ENCODE results near the gene GPR3. TPM values are rescaled to one million over a fixed set of nuclear protein-coding genes. Genes with fewer than 3 reads are reported as not detected.

GPR3 gene
- total and polyA plus RNA-seq, 2 of the 8 experiments (the other 6 are each of a cell fraction or from before 2014, with no cell fraction given): 9.9 to 26.5 TPM

DNA sequence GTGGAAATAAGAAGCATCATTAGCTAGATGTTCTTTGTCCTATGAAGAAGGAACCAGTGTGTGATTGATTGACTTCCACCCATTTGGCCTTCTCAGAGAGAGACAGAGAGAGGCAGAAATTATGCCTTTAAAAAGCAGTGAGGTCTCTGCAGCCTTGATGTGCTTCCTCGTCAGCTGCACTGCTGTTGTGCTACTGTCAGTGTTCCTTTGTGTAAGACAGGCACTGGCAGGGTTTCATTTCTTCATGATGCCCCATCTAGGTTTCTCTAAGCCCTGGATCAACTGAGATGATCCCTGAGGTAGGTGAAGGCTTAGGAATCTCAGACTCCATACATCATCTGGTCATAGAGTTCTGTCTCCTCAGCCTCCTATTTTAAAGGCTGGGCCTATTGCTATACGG, 34.9 kb downstream of the GPR3 start:
- H2AFZ ChIP-seq (ENCODE audit: low read length): no peak overlapping the region
- peaks cover 0 to 13% (median 3%) of the 10 kb centered on the region in 4 experiments; a peak in 2 of 8 replicates for H3K36me3 ChIP-seq (ENCODE audit: control insufficient read depth in 2 of 4, insufficient read depth in 4 of 4, low read length in 3 of 4)
- H4K20me1 ChIP-seq (replicated peaks in 1 of 2; ENCODE audit: control insufficient read depth in 1 of 2, insufficient read depth in 2 of 2, low read length in 2 of 2): peaks cover 0 to 6% of the 10 kb centered on the region in 2 experiments
- no peak overlapping the region for H2BK120ac ChIP-seq (replicated peaks; ENCODE audit: low read depth, low read length)
- ChIA-PET POLR2A (ENCODE audit: partially characterized antibody) (interaction anchor here (1.2 to 2.0 kb wide), 5 partner anchors 9 to 143 kb away, joined by 3 to 5 read pairs (median 5); no protein-coding TSS in a partner anchor), CTCF (ENCODE audit: partially characterized antibody) (interaction anchor here (0.9 to 37.8 kb wide), 11 partner anchors 12 to 180 kb away, joined by 3 to 863 read pairs (median 4); no protein-coding TSS in a partner anchor)
- no peak overlapping the region for H3K4ac ChIP-seq (replicated peaks; ENCODE audit: insufficient read length, low read depth, low read length)
- DNase-seq (ENCODE audit: low read depth in 1 of 2, low spot score in 2 of 2) (no peak), FAIRE-seq (no peak)
- no peak overlapping the region for H4K8ac ChIP-seq (ENCODE audit: extremely low read depth, insufficient read depth, low read length)
- H3K9ac ChIP-seq (replicated peaks in 1 of 4; ENCODE audit: extremely low read depth in 1 of 4, low read depth in 3 of 4, low read length in 3 of 4): no peak overlapping the region
- H3K18ac ChIP-seq (ENCODE audit: extremely low read depth, low read length): no peak overlapping the region
- no peak overlapping the region for H3K4me3 ChIP-seq (ENCODE audit: extremely low read depth in 1 of 4, insufficient read depth in 2 of 4, low read depth in 3 of 4, low read length in 4 of 4)
- H2BK20ac ChIP-seq (ENCODE audit: low read length): no peak overlapping the region
- no peak overlapping the region for H3K4me2 ChIP-seq (ENCODE audit: insufficient read depth in 1 of 2, low read depth in 2 of 2, low read length in 2 of 2)
- no peaks in the 10 kb centered on the region for H3K9me3 ChIP-seq (ENCODE audit: insufficient read depth in 2 of 2, low read depth in 1 of 2, low read length in 1 of 2)
- no peak overlapping the region for H4K5ac ChIP-seq (ENCODE audit: insufficient read length, low read depth, low read length)
- no peak overlapping the region for H3K14ac ChIP-seq (ENCODE audit: insufficient read length)
- peaks cover 0 to 25% of the 10 kb centered on the region in 2 experiments; a peak in 2 of 4 replicates for H3K79me2 ChIP-seq (ENCODE audit: control insufficient read depth in 1 of 2, insufficient read depth in 2 of 2, low read length in 2 of 2)
- no peak overlapping the region for H3K23ac ChIP-seq (ENCODE audit: insufficient read length)
- no peak overlapping the region for H3K56ac ChIP-seq (replicated peaks; ENCODE audit: insufficient read length, low read depth, low read length)
- no peak overlapping the region for H3K27ac ChIP-seq (ENCODE audit: low read depth, low read length)
- H3K4me1 ChIP-seq (replicated peaks in 1 of 4; ENCODE audit: control insufficient read depth in 3 of 4, insufficient read depth in 4 of 4, low read length in 3 of 4): peaks cover 17 to 30% (median 22%) of the 10 kb centered on the region in 4 experiments
- H2BK12ac ChIP-seq (ENCODE audit: low read depth, low read length): no peak overlapping the region
- peaks cover 10% of the 10 kb centered on the region; the same call in 1 of the 2 replicates for H3K79me1 ChIP-seq (ENCODE audit: low read depth, low read length)
- H4K91ac ChIP-seq (replicated peaks; ENCODE audit: insufficient read length, low read length): no peak overlapping the region
- no peaks in the 10 kb centered on the region for H3K27me3 ChIP-seq (replicated peaks in 1 of 4; ENCODE audit: control insufficient read depth in 3 of 4, extremely low read depth in 1 of 4, insufficient read depth in 3 of 4, low read length in 3 of 4)
- H3K23me2 ChIP-seq (ENCODE audit: low read depth, low read length): no peaks in the 10 kb centered on the region
- H2AK5ac ChIP-seq (ENCODE audit: low read depth, low read length): no peak overlapping the region
- H2BK5ac ChIP-seq (ENCODE audit: low read depth, low read length): no peak overlapping the region
- no peak overlapping the region for H2BK15ac ChIP-seq (ENCODE audit: low read length)
- WGBS, 2 experiments (ENCODE audit: extremely low coverage in 1 of 2, insufficient coverage in 1 of 2, insufficient read length in 1 of 2, insufficient replicate concordance in 2 of 2, low coverage in 1 of 2, low lambda C conversion rate in 2 of 2, missing lambda C conversion rate in 1 of 2): 83% methylated on average over 2 of the region's 2 CpGs; no CpG with 5 or more reads in 1 of the 2 experiments
- TF ChIP-seq RFX5 (IDR thresholded peaks at IDR 0.05; ENCODE audit: borderline replicate concordance, low read depth, low read length): no peak
- TF ChIP-seq CEBPB (IDR thresholded peaks at IDR 0.05; ENCODE audit: low read depth, low read length): no peak
- TF ChIP-seq GABPA (IDR thresholded peaks at IDR 0.05; ENCODE audit: borderline replicate concordance, insufficient read depth, low read length): no peak
- TF ChIP-seq, protein P1, sequence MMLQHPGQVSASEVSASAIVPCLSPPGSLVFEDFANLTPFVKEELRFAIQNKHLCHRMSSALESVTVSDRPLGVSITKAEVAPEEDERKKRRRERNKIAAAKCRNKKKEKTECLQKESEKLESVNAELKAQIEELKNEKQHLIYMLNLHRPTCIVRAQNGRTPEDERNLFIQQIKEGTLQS (IDR thresholded peaks at IDR 0.05; ENCODE audit: insufficient read depth, low read depth, low read length): no peak
- TF ChIP-seq BACH1 (IDR thresholded peaks at IDR 0.05; ENCODE audit: low read length): no peak
- TF ChIP-seq CHD2 (IDR thresholded peaks at IDR 0.05; ENCODE audit: low read length): no peak
- TF ChIP-seq CREB1 (IDR thresholded peaks at IDR 0.05): no peak
- no peak for TF ChIP-seq TBP (IDR thresholded peaks at IDR 0.05; ENCODE audit: low read depth, low read length)

Measured in H1 (cell line).